Adrenal gland (tissue), 12 donors: ENCODE measurements around the gene KPNA6. TPM values are rescaled to one million over a fixed set of nuclear protein-coding genes. Genes with fewer than 3 reads are reported as not detected.
A peak's percentile ranks its signal among the peaks of the same experiment; 100 is the strongest.

Experiments
- DNase-seq, 7 donors: peaks; one replicate each; pipeline ENCODE4 v3.0.0-alpha.2; 2019 to 2020
- H3K27ac ChIP-seq, 5 donors: fragments of 200-600 bp; sonication (generic) in 4 of 5; 1 replicate in 3 of 5; 2 replicates in 2 of 5; pipeline versions ENCODE4 v1.5.1 to v1.8.0; 2016 to 2020; ENCODE audit warnings: mild to moderate bottlenecking in 1 of 5
- H3K27me3 ChIP-seq: fragments of 200-600 bp; 2 replicates; pipeline ENCODE4 v1.8.0; 2021
- H3K36me3 ChIP-seq, 2 donors: fragments of 200-600 bp; replicated peaks in 1 of 2; 1 replicate in 1 of 2; 2 replicates in 1 of 2; pipeline versions ENCODE4 v1.5.1 to v1.8.0; 2018 to 2022
- H3K4me1 ChIP-seq, 2 donors: fragments of 200-600 bp; replicated peaks in 1 of 2; 1 replicate in 1 of 2; 2 replicates in 1 of 2; pipeline versions ENCODE4 v1.5.1 to v1.8.0; 2018 to 2021
- H3K4me3 ChIP-seq, 4 donors: fragments of 200-600 bp; sonication (generic) in 3 of 4; one replicate each; pipeline ENCODE4 v1.5.1; 2016 to 2018
- H3K9me3 ChIP-seq, 3 donors: fragments of 200-600 bp; sonication (generic) in 1 of 3; replicated peaks in 1 of 3; 1 replicate in 2 of 3; 2 replicates in 1 of 3; pipeline versions ENCODE4 v1.5.1 to v1.8.0; 2016 to 2021
- POLR2A ChIP-seq, 2 donors: fragments of 450-650 bp; IDR thresholded peaks; one replicate each; pipeline ENCODE4 v1.6.1; 2017; ENCODE audit warnings: antibody characterized with exemption in 2 of 2, mild to moderate bottlenecking in 2 of 2, moderate library complexity in 1 of 2
- WGBS, 4 donors: extraction: QIAGEN DNeasy Blood & Tissue Kit in 2 of 4; methylation state at CpG; one replicate each; pipeline versions ENCODE4 v1.1.5 to v1.1.7; 2013 to 2017; 5-methylcytosine and 5-hydroxymethylcytosine counted together
- intact Hi-C, 2 donors: fragments of 100-400 bp; cut with DNase I; formaldehyde crosslinking; loops; one replicate each; pipeline versions ENCODE4 v1.14.1 to v1.15.0; 2022 to 2023
- polyA plus RNA-seq, 3 donors: library from polyadenylated mRNA; stranded (reverse); fragments of 200-250 nt in 2 of 3; fragments of 350-450 nt in 1 of 3; fragmentation: Illumina TruSeq in 1 of 3; extraction: RNeasy Lipid Tissue Mini Kit (QIAGEN cat#74804) in 1 of 3; gene quantifications; one replicate each; pipeline ENCODE4 v1.2.3, GENCODE V29; 2013 to 2014
- total RNA-seq, 9 donors: library from RNA; depleted of rRNA in 4 of 9; stranded (reverse); fragments of >200 nt in 4 of 9; fragments of 120-200 nt in 1 of 9; fragmentation: NEBNext Ultra II Directional in 1 of 9; extraction: Animal tissue kit (Norgen Biotek cat#: 25700) in 1 of 9; gene quantifications; one replicate each; pipeline versions ENCODE4 v1.1.0 to v1.2.4, GENCODE V29; 2013 to 2023
- TF ChIP-seq, protein P1 (sequence below), 6 experiments: fragments of 450-650 bp in 4 of 6; fragments of 200-600 bp in 2 of 6; sonication (generic) in 1 of 6; IDR thresholded peaks; 1 replicate in 5 of 6; 2 replicates in 1 of 6; pipeline versions ENCODE4 v1.5.1 to v1.8.0; 2016 to 2021; ENCODE audit warnings: antibody characterized with exemption in 6 of 6, mild to moderate bottlenecking in 2 of 6, moderate library complexity in 1 of 6
- donor health status: healthy with polysubstance abuse.
- donor health status: Bipolar disorder and iron deficiency.
- donor health status: DM: yes; HTN: yes; CAD: no.
- donor health status: DM: no; HTN: no; CAD: no.
- donor health status: DM: no; HTN: no; CAD: no.
- donor health status: DM: yes; HTN: yes; CAD: no.

The KPNA6 gene
- total and polyA plus RNA-seq, 12 donors: 9.3 to 86.6 (median 51.0) TPM

DNA sequence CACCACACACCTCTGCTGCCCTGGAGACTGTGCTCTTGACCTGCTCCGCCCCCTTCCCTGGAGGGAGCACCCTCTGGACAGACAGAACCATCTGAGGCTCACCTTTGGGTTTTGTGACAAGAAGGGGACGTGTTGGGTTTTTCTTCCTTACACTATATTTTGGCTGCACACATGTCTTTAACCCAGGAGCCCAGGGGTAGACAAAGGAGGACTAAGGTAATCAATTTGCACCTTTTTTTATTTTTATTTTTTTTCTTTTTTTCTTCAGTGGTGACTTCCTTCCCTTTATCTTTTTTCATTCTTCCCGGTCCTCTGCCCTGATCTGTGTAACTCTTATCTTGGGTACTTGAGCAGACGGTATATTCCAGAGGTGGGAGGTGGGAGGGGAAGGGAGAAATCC lies 63.1 kb downstream of the KPNA6 start:
- Histone ChIP-seq H3K36me3 (peaks cover 0 to 57% of the 10 kb centered on the region in 2 donors), H3K4me3 (no peak overlapping the region), H3K27me3 (no peaks in the 10 kb centered on the region), H3K9me3 (no peaks in the 10 kb centered on the region), H3K27ac (no peak overlapping the region), H3K4me1 (no peaks in the 10 kb centered on the region)
- intact Hi-C loops: no loop called here
- no peak for DNase-seq
- no peak for TF ChIP-seq POLR2A (IDR thresholded peaks at IDR 0.05)
- TF ChIP-seq, protein P1, sequence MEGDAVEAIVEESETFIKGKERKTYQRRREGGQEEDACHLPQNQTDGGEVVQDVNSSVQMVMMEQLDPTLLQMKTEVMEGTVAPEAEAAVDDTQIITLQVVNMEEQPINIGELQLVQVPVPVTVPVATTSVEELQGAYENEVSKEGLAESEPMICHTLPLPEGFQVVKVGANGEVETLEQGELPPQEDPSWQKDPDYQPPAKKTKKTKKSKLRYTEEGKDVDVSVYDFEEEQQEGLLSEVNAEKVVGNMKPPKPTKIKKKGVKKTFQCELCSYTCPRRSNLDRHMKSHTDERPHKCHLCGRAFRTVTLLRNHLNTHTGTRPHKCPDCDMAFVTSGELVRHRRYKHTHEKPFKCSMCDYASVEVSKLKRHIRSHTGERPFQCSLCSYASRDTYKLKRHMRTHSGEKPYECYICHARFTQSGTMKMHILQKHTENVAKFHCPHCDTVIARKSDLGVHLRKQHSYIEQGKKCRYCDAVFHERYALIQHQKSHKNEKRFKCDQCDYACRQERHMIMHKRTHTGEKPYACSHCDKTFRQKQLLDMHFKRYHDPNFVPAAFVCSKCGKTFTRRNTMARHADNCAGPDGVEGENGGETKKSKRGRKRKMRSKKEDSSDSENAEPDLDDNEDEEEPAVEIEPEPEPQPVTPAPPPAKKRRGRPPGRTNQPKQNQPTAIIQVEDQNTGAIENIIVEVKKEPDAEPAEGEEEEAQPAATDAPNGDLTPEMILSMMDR (IDR thresholded peaks at IDR 0.05): no peak
- 78 to 91% (median 83%) methylated on average over 4 of the region's 4 CpGs for WGBS, 4 donors

DNA sequence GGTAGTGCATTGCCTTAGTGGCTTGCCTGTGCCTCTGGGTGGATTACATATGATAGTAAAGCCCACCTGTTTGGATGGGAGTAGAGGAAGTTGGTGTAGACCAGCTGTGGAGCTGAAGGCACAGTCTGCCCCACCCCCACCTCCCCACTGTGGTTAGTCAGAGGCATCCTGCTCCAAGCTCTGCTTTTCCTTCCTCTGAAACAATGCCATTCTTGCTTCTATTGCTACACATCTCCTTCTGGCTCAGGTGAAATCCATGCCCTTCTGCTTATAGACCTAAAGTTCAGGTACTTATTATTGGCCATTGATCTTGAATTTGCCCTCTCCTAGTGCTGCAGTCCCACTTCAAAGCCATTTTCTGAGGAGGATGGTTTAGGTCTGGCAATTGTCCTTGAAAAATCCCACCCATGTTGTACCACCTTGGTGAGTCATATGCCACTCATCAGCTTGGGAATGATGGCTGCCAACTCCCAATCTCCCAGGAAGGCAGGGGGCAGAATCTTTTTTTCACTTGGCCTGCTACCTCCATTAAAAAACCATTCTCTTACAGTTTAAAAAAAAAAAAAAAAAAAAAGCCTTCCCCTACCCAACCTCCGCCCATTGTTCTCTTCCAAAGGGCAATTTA lies 64.9 kb downstream of the KPNA6 start:
- no peak for TF ChIP-seq POLR2A (IDR thresholded peaks at IDR 0.05)
- TF ChIP-seq, protein P1 (IDR thresholded peaks at IDR 0.05): no peak
- DNase-seq: no peak
- Histone ChIP-seq H3K4me1 (no peaks in the 10 kb centered on the region), H3K27me3 (no peaks in the 10 kb centered on the region), H3K9me3 (no peaks in the 10 kb centered on the region), H3K36me3 (peaks cover 0 to 40% of the 10 kb centered on the region in 2 donors), H3K27ac (no peak overlapping the region), H3K4me3 (no peak overlapping the region)
- intact Hi-C loops: no loop called here
- 87 to 100% (median 95%) methylated on average over 1 of the region's 1 CpG for WGBS, 4 donors

DNA sequence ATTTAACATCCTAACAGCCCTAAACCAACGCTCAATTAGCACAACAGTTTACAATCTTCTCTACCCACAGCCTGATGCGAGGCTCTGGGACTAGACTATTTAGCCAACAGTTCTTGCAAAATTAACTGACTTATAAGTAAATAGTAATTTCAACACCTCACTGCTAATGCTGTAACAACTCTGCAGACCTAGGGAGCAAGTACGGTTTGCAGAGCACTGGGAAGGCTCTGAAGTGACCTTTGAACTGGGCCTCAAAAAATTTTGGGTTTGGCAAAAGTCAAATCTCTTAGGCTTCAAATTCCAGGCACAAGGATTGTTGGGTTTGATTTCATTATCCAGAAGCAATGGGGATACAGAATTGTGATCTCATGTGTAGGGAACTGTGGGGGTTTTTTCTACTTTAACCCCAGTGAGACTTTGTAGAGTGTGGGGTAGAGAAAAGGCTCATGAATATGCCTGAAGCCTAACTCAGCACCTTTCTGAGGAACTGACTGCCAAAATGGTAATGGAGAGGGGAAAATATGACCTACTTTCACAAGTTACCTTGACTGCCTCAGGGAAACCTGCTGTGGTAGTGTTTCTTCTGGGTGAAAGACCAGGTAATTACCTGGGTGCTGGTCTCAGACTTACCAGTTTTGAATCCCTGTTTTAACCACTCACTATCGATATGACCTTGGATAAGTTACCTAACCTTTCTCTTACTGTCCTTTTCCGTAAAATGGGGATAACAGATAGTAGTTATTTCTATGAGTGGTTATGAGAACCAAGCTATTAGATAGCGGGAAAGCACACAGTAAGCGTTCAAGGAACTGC lies 70.7 kb downstream of the KPNA6 start:
- TF ChIP-seq, protein P1 (IDR thresholded peaks at IDR 0.05): no peak
- no peak for TF ChIP-seq POLR2A (IDR thresholded peaks at IDR 0.05)
- Histone ChIP-seq H3K27me3 (no peaks in the 10 kb centered on the region), H3K27ac (peak overlapping the region; percentile 65 to 98 (median 96)), H3K36me3 (peaks cover 0 to 20% of the 10 kb centered on the region in 2 donors), H3K4me3 (peak overlapping the region in 1 of 4 donors; percentile 73), H3K4me1 (peaks cover 21 to 36% of the 10 kb centered on the region in 2 donors), H3K9me3 (no peaks in the 10 kb centered on the region)
- WGBS, 4 donors: 75 to 84% (median 78%) methylated on average over 7 of the region's 7 CpGs
- intact Hi-C loops: no loop called here
- DNase-seq: no peak

DNA sequence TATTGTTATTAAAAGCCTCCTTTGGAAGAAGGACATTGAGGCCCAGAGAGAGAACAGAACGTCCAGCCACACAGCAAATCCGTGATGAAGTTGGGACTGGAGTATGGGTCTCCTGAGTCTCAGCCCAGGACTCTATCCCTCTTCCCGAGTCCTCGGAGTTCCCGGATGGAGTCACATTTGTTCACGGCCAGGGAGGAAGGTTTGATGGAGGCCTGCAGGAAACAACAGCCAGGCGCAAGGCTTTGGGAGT lies 71.3 kb downstream of the KPNA6 start:
- intact Hi-C loops: no loop called here
- H3K4me3 ChIP-seq: peak overlapping the region in 2 of 4 donors; percentile 66 to 73
- peaks cover 0 to 25% of the 10 kb centered on the region in 2 donors for H3K36me3 ChIP-seq
- no peaks in the 10 kb centered on the region for H3K9me3 ChIP-seq
- TF ChIP-seq, protein P1 (IDR thresholded peaks at IDR 0.05): no peak
- TF ChIP-seq POLR2A (IDR thresholded peaks at IDR 0.05): no peak
- peak overlapping the region; percentile 65 to 98 (median 96) for H3K27ac ChIP-seq
- H3K27me3 ChIP-seq: no peaks in the 10 kb centered on the region
- no peak for DNase-seq
- 3 to 9% (median 9%) methylated on average over 4 to 7 of the region's 7 CpGs for WGBS, 4 donors
- peaks cover 21 to 41% of the 10 kb centered on the region in 2 donors for H3K4me1 ChIP-seq
